Thoracic aorta (tissue), 2 donors: ENCODE results near the gene NUP133. TPM values are rescaled to one million over a fixed set of nuclear protein-coding genes. Genes with fewer than 3 reads are reported as not detected.

Experiments used
- ATAC-seq: fragments of 150-250 bp; one replicate; pipeline ENCODE4 v1.8.0; 2017; ENCODE audit warnings: low read depth; ENCODE audit not compliant: insufficient number of reproducible peaks, low FRiP score
- DNase-seq: peaks from one replicate; pipeline ENCODE4 v3.0.0-alpha.2; 2020; ENCODE audit warnings: low spot score
- H3K27ac ChIP-seq, 2 donors: fragments of 200-600 bp; sonication (generic); 1 replicate in 1 of 2; 2 replicates in 1 of 2; pipeline ENCODE4 v1.5.1; 2016; ENCODE audit warnings: mild to moderate bottlenecking in 2 of 2, moderate library complexity in 2 of 2
- H3K27me3 ChIP-seq: fragments of 200-600 bp; sonication (generic); replicated peaks from 2 replicates; pipeline ENCODE4 v1.6.0; 2016; ENCODE audit warnings: mild to moderate bottlenecking; ENCODE audit not compliant: insufficient read depth
- H3K36me3 ChIP-seq: fragments of 200-600 bp; sonication (generic); one replicate; pipeline ENCODE4 v1.5.1; 2016
- H3K4me1 ChIP-seq, 2 donors: fragments of 200-600 bp; sonication (generic); 1 replicate in 1 of 2; 2 replicates in 1 of 2; pipeline versions ENCODE4 v1.5.1 to v1.6.0; 2016; ENCODE audit warnings: low read depth in 2 of 2, mild to moderate bottlenecking in 1 of 2; ENCODE audit not compliant: control insufficient read depth in 1 of 2
- H3K4me3 ChIP-seq: fragments of 200-600 bp; sonication (generic); 2 replicates; pipeline ENCODE4 v1.5.1; 2016; ENCODE audit warnings: mild to moderate bottlenecking
- H3K9me3 ChIP-seq: fragments of 200-600 bp; sonication (generic); 2 replicates; pipeline ENCODE4 v1.5.1; 2016
- CTCF ChIP-seq: fragments of 200-600 bp; sonication (generic); IDR thresholded peaks from one replicate; pipeline ENCODE4 v1.5.1; 2019; ENCODE audit warnings: antibody characterized with exemption
- total RNA-seq, 2 donors: library from RNA; depleted of rRNA; stranded (reverse); fragments of >200 nt; gene quantifications; one replicate each; pipeline versions ENCODE4 v1.1.0 to v1.2.3, GENCODE V29; 2016

The NUP133 gene
- total RNA-seq, 2 donors from 2014 or later, result 25.0 to 45.6 TPM

- ATAC-seq (no peak), DNase-seq (no peak)
- Histone ChIP-seq H3K36me3 (peaks cover 12% of the 10 kb centered on the region), H3K4me1 (no peaks in the 10 kb centered on the region), H3K27me3 (no peaks in the 10 kb centered on the region), H3K27ac (no peak overlapping the region), H3K4me3 (no peak overlapping the region), H3K9me3 (no peaks in the 10 kb centered on the region)
- no peak for TF ChIP-seq CTCF
Observed at GRCh38 chr1:229454056-229454455, 54.1 kb downstream of the NUP133 start.

GRCh38 chr1:229452956-229453801 lies 55.0 kb downstream of the NUP133 start:
- TF ChIP-seq CTCF, result peak; percentile 49
- no peak overlapping the region for H3K27ac ChIP-seq
- no peaks in the 10 kb centered on the region for H3K4me1 ChIP-seq
- no peaks in the 10 kb centered on the region for H3K27me3 ChIP-seq
- H3K9me3 ChIP-seq, result no peaks in the 10 kb centered on the region
- peaks cover 10% of the 10 kb centered on the region for H3K36me3 ChIP-seq
- ATAC-seq (no peak), DNase-seq (no peak)
- no peak overlapping the region for H3K4me3 ChIP-seq

GRCh38 chr1:229448845-229449244 lies 59.3 kb downstream of the NUP133 start:
- no peak for TF ChIP-seq CTCF
- H3K4me1 ChIP-seq, result no peaks in the 10 kb centered on the region
- DNase-seq (no peak), ATAC-seq (no peak)
- H3K27ac ChIP-seq, result no peak overlapping the region
- H3K27me3 ChIP-seq, result no peaks in the 10 kb centered on the region
- no peaks in the 10 kb centered on the region for H3K9me3 ChIP-seq
- peaks cover 17% of the 10 kb centered on the region for H3K36me3 ChIP-seq
- no peak overlapping the region for H3K4me3 ChIP-seq

GRCh38 chr1:229448354-229448753 lies 59.8 kb downstream of the NUP133 start:
- TF ChIP-seq CTCF, result no peak
- Histone ChIP-seq H3K4me1 (no peaks in the 10 kb centered on the region), H3K36me3 (peaks cover 17% of the 10 kb centered on the region), H3K27me3 (no peaks in the 10 kb centered on the region), H3K4me3 (no peak overlapping the region), H3K9me3 (no peaks in the 10 kb centered on the region), H3K27ac (no peak overlapping the region)
- DNase-seq (no peak), ATAC-seq (no peak)

- Histone ChIP-seq H3K36me3 (peaks cover 22% of the 10 kb centered on the region), H3K27me3 (no peaks in the 10 kb centered on the region), H3K4me3 (no peak overlapping the region), H3K4me1 (no peaks in the 10 kb centered on the region), H3K9me3 (no peaks in the 10 kb centered on the region), H3K27ac (no peak overlapping the region)
- TF ChIP-seq CTCF, result no peak
- ATAC-seq (no peak), DNase-seq (no peak)
Observed at GRCh38 chr1:229447809-229448252, 60.3 kb downstream of the NUP133 start.
